CD4-positive, alpha-beta T cell treated with Interleukin-6 at 100 ng/mL for 8 hours (primary cell): Measurements from ENCODE around the gene MTOR.

Experiments
- DNase-seq: peaks from one replicate; pipeline ENCODE4 v3.0.0-alpha.2; 2020; ENCODE audit warnings: mixed read lengths, low spot score

MTOR gene

DNA sequence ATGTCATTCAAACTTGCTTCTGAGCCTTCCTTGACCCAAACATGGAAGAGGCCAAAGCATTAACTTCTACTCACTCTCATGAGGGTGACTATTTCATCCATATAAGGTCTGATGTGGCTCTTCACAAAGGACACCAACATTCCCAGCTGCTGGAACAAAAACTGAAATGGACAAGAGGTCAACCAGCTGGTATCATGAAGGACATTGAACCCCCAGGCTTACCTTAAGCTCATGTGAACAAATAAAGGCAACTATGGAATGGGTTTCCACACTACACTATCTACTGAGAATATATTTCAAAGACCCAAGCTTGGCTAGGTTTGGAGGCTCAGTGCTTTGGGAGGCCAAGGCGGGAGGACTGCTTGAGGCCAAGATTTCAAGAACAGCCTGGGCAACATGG lies 46.3 kb downstream of the MTOR start:
- DNase-seq = no peak

DNA sequence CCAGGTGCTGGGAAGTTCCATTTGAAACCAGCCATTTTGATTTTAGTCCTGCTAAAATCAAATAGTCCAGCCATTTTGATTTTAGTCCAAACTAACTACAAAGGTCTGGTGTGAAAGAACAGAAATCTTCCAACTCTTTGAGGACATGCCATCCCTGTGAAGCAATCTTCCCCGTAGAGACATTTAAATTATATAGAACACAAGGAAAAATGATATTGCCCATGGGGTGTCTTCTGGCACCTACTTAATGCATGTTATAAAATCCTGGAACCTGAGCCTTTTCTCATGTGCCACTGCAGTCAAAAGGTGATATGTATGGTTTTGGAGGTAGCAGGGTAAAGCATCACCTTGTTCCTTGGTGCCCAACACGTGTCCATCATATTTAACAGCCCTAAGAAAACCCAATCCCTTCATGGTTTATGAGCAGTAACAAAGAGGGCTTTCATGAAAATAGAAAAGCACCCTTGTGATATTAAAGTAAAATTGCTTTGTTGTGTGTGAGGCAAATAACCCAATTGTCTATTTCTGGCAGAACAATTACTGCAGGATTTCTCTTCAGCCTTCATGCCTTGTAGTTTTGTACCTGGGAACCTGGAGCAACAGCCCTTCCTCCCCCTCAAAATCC lies 46.9 kb downstream of the MTOR start:
- DNase-seq = no peak

GRCh38 chr1:11214698-11215380 lies 47.5 kb downstream of the MTOR start:
- DNase-seq = no peak

DNA sequence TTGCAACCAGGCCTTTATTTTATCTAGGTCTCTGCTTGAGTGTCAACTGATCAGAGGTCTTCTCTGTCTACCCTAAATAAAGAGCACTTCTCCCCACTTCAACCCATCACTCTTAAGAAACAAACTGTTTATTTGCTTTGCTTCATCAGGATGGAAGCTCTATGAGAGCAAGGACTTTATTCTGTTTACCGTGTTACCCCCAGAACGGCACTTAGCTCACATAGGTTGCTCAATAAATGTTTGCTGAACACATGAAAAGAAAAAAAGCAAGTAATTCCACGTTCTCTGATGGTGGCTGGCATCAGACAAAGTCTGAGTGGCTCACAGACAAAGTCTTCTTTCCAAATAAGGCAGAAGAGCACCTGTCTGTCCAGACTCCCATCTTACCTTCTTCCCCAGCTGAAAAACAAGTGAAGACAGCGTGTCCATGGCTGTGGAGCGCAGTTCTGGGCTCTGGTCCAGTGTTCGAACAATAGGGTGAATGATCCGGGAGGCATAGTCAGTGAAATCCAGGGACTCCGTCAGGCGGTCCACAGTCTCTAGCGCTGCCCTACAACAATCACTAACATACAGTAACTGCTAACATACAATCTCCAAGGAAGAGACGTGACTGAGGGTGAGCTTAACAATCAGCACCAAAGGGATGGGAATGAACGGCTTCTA lies 50.3 kb downstream of the MTOR start:
- no peak for DNase-seq

DNA sequence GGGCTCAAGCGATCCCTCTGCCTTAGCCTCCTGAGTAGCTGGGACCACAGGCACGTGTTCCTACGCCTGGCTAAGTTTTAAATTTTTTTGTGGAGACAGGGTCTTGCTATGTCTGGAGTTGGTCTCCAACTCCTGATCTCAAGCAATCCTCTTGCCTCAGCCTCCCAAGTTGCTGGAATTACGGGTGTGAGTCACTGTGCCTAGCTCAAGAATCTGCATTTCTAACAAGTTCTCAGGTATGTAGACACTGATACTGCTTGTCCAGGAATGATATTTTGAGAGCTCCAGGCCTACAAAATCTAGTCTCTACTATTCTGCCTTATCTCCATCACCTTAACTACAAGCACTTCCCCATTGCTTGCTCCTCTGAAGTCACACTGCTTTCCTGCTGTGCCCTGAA lies 50.9 kb downstream of the MTOR start:
- no peak for DNase-seq

GRCh38 chr1:11207898-11208611 lies 54.3 kb downstream of the MTOR start:
- no peak for DNase-seq

- DNase-seq = no peak
Measured at GRCh38 chr1:11204396-11205190, 57.8 kb downstream of the MTOR start.

GRCh38 chr1:11198851-11199594 lies 63.3 kb downstream of the MTOR start:
- DNase-seq = no peak

DNA sequence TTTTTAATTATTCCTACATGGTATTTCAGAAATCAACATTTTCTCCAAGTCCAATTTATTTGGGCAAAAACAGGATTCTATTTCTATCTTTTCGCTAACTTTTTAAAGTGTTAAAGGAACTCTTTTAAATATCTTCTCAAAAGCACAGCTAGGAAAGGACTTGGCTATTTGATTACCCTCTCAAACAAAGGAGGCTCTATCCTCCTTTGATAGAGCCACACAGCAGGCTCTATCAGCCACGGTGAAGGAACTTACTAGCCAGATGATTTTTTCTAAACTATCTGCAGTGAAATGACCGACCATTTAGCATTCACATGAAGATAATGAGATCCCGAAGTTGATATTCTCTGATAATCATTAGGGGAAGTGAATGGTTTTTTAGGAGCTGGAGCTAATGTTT lies 64.1 kb downstream of the MTOR start:
- DNase-seq = no peak

GRCh38 chr1:11197359-11197758 lies 65.0 kb downstream of the MTOR start:
- DNase-seq = no peak

DNA sequence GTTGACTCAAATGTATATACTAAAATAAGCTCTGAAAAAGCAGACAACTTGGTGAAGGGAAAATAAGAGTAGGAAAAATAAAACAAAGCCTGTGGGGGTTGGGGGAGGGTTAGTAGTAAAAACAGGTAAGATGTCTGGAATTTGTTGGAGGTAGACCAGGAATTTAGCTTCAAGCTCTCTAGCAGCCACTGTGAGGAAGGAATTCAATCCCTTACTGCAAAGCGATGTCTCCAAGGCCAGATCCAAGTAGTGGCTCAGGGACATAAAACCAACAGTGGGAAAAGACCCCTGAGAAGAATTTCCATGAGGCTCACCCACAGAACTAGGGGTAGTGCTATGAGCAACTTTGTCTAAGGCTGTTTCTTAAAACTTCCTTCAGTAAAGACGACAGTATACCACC lies 65.4 kb downstream of the MTOR start:
- no peak for DNase-seq

- DNase-seq = no peak
Measured at GRCh38 chr1:11194407-11195176, 67.8 kb downstream of the MTOR start.

- DNase-seq = no peak
Measured at GRCh38 chr1:11193376-11193775, 69.0 kb downstream of the MTOR start.

- no peak for DNase-seq
Measured at GRCh38 chr1:11188858-11189451, 73.4 kb downstream of the MTOR start, which contains the start of gene ANGPTL7. Gene ANGPTL7 (plus strand): TSS chr1:11189355. CDS start chr1:11189580, 225 bp downstream.

DNA sequence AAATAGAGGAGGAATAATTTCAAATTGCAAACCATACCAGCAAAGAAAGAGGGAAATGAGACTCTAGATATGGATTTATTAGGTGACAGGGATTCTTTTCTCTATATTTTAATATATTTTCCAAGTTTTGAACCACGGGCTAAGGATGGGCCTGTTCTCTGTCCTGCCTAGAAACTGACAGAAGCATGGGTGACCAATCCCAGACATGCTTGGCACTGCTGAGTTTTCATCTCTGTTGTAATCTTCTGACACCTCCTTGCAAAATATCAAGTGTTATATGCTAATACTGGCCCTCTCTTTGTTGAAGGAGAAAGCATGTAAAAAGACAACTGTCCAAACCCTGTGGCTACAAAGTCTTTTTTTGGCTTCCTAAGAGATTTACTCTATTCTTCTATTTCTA lies 74.0 kb downstream of the MTOR start:
- DNase-seq = no peak

- DNase-seq = no peak
Measured at GRCh38 chr1:11187931-11188330, 74.4 kb downstream of the MTOR start.

DNA sequence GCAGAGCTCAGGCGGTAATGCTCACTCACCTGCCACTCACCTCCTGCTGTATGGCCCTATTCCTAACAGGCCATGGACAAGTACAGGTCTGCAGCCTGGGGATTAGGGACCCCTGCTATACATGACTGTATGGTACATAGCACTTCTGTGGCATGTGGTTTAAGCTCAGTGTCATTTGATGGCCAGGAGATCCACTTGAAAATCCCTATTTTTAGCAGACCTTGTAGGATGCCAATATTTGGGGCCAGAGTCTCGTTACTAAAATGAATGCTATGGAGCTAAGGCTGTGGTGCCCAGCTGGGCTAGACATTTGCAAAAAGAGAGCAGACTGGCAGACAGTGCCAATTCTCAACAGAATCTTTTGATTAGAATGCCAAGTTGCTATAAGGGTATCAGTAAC lies 74.9 kb downstream of the MTOR start:
- no peak for DNase-seq

- no peak for DNase-seq
Measured at GRCh38 chr1:11187000-11187399, 75.4 kb downstream of the MTOR start.

GRCh38 chr1:11184973-11185372 lies 77.4 kb downstream of the MTOR start:
- DNase-seq = no peak

GRCh38 chr1:11182884-11183283 lies 79.5 kb downstream of the MTOR start:
- DNase-seq = no peak
